GM10266 (cell line): Measurements from ENCODE around the gene EFR3B.
"Not testable (repeated sequence)": the region's sequence is repeated elsewhere in the genome, so short reads cannot be mapped to it uniquely, and the experiment has no call there.

ENCODE experiments used
- DNase-seq: peaks from one replicate; pipeline ENCODE4 v3.0.0; 2012; ENCODE audit errors: extremely low spot score
- TF ChIP-seq, protein P1 (sequence below): IDR thresholded peaks from 2 replicates; pipeline ENCODE4 v1.5.1; 2012; ENCODE audit warnings: mild to moderate bottlenecking, low read depth; ENCODE audit not compliant: control insufficient read depth, insufficient read depth; ENCODE audit errors: missing control alignments

The EFR3B gene

DNA sequence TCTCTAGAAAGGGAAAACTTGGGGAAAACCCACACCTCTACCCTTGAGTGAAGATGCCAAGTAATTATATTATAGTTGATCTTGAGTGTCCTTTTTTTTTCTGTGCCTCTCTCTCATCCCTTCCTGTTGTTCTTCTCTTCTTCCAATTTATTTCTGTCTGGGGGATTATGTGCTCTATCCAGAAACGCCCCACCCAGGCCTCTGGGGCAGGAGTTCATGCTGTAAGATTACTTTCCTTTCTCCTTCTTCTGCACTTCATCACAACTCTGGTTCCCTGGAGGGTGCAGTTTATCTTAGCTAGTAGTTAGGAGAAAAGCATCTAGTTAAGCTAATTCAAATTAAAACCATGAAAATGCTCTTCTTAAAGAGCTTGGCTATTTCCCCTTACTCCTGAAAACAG lies 39.8 kb upstream of the EFR3B start:
- DNase-seq, result no peak
- TF ChIP-seq, protein P1, sequence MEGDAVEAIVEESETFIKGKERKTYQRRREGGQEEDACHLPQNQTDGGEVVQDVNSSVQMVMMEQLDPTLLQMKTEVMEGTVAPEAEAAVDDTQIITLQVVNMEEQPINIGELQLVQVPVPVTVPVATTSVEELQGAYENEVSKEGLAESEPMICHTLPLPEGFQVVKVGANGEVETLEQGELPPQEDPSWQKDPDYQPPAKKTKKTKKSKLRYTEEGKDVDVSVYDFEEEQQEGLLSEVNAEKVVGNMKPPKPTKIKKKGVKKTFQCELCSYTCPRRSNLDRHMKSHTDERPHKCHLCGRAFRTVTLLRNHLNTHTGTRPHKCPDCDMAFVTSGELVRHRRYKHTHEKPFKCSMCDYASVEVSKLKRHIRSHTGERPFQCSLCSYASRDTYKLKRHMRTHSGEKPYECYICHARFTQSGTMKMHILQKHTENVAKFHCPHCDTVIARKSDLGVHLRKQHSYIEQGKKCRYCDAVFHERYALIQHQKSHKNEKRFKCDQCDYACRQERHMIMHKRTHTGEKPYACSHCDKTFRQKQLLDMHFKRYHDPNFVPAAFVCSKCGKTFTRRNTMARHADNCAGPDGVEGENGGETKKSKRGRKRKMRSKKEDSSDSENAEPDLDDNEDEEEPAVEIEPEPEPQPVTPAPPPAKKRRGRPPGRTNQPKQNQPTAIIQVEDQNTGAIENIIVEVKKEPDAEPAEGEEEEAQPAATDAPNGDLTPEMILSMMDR, result no peak

DNA sequence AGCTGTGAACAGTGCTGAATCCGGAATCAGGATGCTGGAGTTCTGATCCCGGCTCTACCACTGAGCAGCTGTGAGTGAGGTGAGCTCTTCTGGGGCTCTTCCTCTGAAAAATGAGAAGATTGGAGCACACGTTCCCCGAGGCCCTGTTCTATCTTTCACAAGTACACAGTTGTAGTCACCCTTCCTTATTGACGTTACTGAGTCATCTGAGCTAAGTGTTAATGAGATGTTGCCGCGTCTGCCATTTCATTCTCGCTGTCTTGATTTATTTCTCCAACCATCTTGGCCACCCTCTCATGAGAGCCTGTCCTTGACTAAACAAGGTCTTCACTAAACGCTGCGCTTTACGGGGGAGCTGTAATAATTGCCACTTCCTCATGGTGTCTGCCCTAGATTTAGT lies 31.9 kb upstream of the EFR3B start:
- TF ChIP-seq, protein P1, result no peak
- no peak for DNase-seq

DNA sequence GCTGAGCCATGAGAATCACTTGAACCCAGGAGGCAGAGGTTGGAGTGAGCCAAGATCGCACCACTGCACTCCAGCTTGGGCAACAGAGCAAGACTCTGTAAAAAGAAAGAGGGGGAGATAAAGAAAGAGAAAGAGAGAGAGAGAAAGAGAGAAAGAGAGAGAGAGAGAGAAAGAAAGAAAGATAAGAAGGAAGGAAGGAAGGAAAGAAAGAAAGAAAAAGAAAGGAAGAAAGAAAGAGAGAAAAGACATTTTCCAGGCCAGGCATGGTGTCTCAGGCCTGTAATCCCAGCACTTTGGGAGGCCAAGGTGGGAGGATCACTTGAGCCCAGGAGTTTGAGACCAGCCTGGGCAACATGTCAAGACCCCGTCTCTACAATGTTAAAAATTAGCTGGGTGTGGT lies 30.5 kb upstream of the EFR3B start:
- DNase-seq, result not testable (repeated sequence)

DNA sequence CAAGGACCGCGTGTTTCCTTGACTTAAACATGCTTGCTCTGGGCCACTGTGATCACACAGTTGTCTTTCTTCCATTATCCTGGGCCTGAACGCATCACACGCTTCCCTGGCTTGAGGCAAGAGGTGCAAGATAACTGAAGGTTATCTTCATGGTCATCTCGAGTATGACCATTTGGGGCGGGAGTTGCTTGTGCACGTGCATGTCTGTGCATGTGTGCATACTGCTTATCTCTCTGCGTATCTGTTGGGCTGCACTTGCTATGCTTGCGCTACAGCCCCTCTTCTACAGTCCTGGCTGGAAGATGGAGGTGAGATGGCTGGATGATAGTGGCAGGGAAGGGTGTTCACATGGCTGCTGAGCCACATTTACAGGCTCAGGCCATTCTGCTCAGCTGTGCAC lies 27.2 kb upstream of the EFR3B start:
- TF ChIP-seq, protein P1, result no peak
- DNase-seq, result no peak

DNA sequence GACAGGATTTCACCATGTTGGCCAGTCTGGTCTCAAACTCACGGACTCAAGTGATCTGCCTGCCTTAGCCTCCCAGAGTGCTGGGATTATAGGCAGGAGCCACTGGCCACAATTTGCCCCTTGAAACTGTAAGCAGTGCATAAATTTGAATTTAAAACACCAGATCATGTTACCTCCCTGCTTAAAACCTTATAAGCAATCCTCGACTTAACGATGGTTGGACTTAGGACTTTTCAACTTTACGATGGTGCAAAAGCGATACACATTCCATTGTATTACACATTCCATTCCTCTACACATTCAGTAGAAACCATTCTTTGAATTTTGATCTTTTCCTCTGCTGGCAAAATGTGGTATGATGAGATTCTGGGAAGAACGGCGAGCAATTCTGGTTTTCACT lies 23.2 kb upstream of the EFR3B start:
- no peak for DNase-seq
- TF ChIP-seq, protein P1, result no peak

DNA sequence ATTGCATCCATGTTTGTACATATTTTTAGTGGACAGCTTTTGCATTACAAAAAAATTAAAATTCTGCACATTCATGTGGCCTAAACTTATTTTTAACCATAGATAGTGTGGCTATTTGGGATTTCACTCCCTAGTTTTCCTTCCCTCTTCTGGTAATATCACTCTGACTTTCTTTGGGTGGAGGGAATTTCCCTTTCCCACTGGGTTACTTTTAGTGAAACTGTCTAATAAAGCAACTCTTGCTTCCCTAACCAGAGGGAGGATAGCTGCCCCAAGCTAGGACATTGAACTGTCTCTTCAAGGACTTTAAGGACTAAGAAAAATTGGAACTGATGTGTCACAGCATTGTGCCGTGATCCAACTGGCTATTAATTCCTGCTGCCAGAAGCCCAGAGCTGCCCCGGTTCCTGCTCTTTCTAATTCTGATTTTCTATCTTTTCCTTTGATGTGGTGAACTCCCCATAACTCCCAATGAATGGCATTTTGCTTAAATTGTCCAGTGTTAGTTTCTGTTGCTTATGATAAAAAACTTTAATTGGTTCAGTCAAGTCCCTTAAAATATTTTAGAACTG lies 20.0 kb upstream of the EFR3B start:
- no peak for DNase-seq
- TF ChIP-seq, protein P1, result no peak

DNA sequence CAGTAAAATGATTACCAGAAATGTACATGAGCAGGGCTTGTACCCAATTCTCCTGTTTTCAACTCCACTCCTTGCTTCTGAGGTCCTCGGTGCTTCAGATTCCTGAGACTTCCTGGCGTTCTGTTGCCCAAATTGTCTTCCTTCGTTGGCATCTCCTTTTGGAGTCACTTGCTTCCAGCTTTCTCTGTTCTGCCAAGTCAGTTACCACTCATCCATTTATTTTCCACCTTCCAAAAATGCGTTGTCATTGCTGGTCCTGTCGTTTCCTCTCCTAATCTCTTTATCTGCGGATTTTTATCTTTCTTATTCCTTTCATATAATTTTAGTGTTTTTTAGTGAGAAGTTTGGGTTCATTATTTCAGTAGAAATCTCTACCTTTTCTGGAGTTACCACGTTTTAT lies 18.5 kb upstream of the EFR3B start:
- TF ChIP-seq, protein P1, result no peak
- DNase-seq, result no peak
